GM23338 (cell line): ENCODE results near the gene PARD6B. TPM values are rescaled to one million over a fixed set of nuclear protein-coding genes. Genes with fewer than 3 reads are reported as not detected.
A peak's percentile ranks its signal among the peaks of the same experiment; 100 is the strongest.

Source experiments
- ATAC-seq: fragments of 200-7000 bp; cut with Tn5 transposase; 3 replicates; pipeline ENCODE4 v1.9.1; 2020
- DNase-seq: peaks from one replicate; pipeline ENCODE4 v3.0.0-alpha.2; 2015; ENCODE audit warnings: low spot score
- H2AFZ ChIP-seq: fragments of 200-600 bp; sonication (generic); 2 replicates; pipeline ENCODE4 v1.8.0; 2016; ENCODE audit warnings: antibody characterized with exemption, mild to moderate bottlenecking, moderate library complexity
- H3F3A ChIP-seq: fragments of 200-600 bp; sonication (generic); replicated peaks from 2 replicates; pipeline ENCODE4 v1.8.0; 2017; ENCODE audit warnings: antibody characterized with exemption, mixed run types, low read depth
- H3K27ac ChIP-seq: fragments of 200-600 bp; sonication (generic); 2 replicates; pipeline ENCODE4 v1.6.1; 2016; ENCODE audit warnings: low read depth
- H3K27me3 ChIP-seq: fragments of 200-600 bp; sonication (generic); 2 replicates; pipeline ENCODE4 v1.8.0; 2016; ENCODE audit warnings: mild to moderate bottlenecking, mixed run types, moderate library complexity; ENCODE audit not compliant: insufficient read depth
- H3K36me3 ChIP-seq: fragments of 200-600 bp; sonication (generic); 2 replicates; pipeline ENCODE4 v1.8.0; 2016; ENCODE audit warnings: mild to moderate bottlenecking; ENCODE audit not compliant: insufficient read depth
- H3K4me1 ChIP-seq: fragments of 200-600 bp; sonication (generic); 2 replicates; pipeline ENCODE4 v1.8.0; 2016; ENCODE audit warnings: mild to moderate bottlenecking, moderate library complexity; ENCODE audit not compliant: insufficient read depth
- H3K4me2 ChIP-seq: fragments of 200-600 bp; sonication (generic); 2 replicates; pipeline ENCODE4 v1.7.1; 2017; ENCODE audit warnings: mixed run types
- H3K4me3 ChIP-seq: fragments of 200-600 bp; sonication (generic); 2 replicates; pipeline ENCODE4 v1.6.1; 2016; ENCODE audit warnings: mixed run types
- H3K79me2 ChIP-seq: fragments of 200-600 bp; sonication (generic); replicated peaks from 2 replicates; pipeline ENCODE4 v1.8.0; 2017; ENCODE audit warnings: mild to moderate bottlenecking; ENCODE audit not compliant: insufficient read depth
- H3K9me2 ChIP-seq: fragments of 200-600 bp; sonication (generic); 2 replicates; pipeline ENCODE4 v1.8.0; 2017; ENCODE audit not compliant: insufficient read depth
- H4K20me1 ChIP-seq: fragments of 200-600 bp; sonication (generic); replicated peaks from 2 replicates; pipeline ENCODE4 v1.8.0; 2017; ENCODE audit warnings: mild to moderate bottlenecking; ENCODE audit not compliant: insufficient read depth
- H3K27ac Mint-ChIP-seq: 2 replicates; pipeline ENCODE4 v1.8.0; 2020; ENCODE audit warnings: inconsistent platforms, mild to moderate bottlenecking, moderate library complexity, mixed read lengths
- H3K27me3 Mint-ChIP-seq: 3 replicates; pipeline ENCODE4 v1.8.0; 2022; ENCODE audit warnings: low read depth, mild to moderate bottlenecking, moderate library complexity, mixed read lengths, inconsistent platforms; ENCODE audit not compliant: insufficient read depth, poor library complexity
- H3K36me3 Mint-ChIP-seq: 3 replicates; pipeline ENCODE4 v1.8.0; 2021; ENCODE audit warnings: low read depth, mild to moderate bottlenecking, inconsistent platforms, moderate library complexity, mixed read lengths
- H3K4me1 Mint-ChIP-seq: 3 replicates; pipeline ENCODE4 v1.8.0; 2020; ENCODE audit warnings: mild to moderate bottlenecking, inconsistent platforms, mixed read lengths
- H3K4me3 Mint-ChIP-seq: 3 replicates; pipeline ENCODE4 v1.8.0; 2021; ENCODE audit warnings: moderate library complexity, mild to moderate bottlenecking, inconsistent platforms, mixed read lengths
- H3K9me3 Mint-ChIP-seq: 3 replicates; pipeline ENCODE4 v1.8.0; 2020; ENCODE audit warnings: moderate library complexity, mild to moderate bottlenecking, inconsistent platforms, mixed read lengths
- CREB1 ChIP-seq: fragments of 250-450 bp; sonication (Bioruptor Pico); IDR thresholded peaks from 2 replicates; pipeline ENCODE4 v1.5.0; 2020; ENCODE audit warnings: low read depth, mild to moderate bottlenecking, moderate library complexity
- EZH2 ChIP-seq: fragments of 200-600 bp; sonication (generic); IDR thresholded peaks from one replicate; pipeline ENCODE4 v1.8.0; 2017; ENCODE audit warnings: antibody characterized with exemption, mild to moderate bottlenecking, low read depth; ENCODE audit not compliant: unreplicated experiment
- JUNB ChIP-seq: IDR thresholded peaks from one replicate; pipeline ENCODE4 v1.6.1; 2016; ENCODE audit warnings: antibody characterized with exemption; ENCODE audit not compliant: unreplicated experiment
- ZNF331 ChIP-seq: fragments of 250-450 bp; sonication (Bioruptor Pico); IDR thresholded peaks from 2 replicates; pipeline ENCODE4 v1.5.0; 2020; ENCODE audit warnings: low read depth, mild to moderate bottlenecking, moderate library complexity
- ZNF462 ChIP-seq: fragments of 250-450 bp; sonication (Bioruptor Pico); IDR thresholded peaks from 2 replicates; pipeline ENCODE4 v1.5.0; 2020; ENCODE audit warnings: mild to moderate bottlenecking, moderate library complexity
- polyA plus RNA-seq: library from polyadenylated mRNA; unstranded; fragments of >200 nt; fragmentation: Nextera tagmentation; extraction: Ambion mirVana; gene quantifications from 2 replicates; pipeline ENCODE4 v1.2.1, GENCODE V29; 2016
- total RNA-seq: library from RNA; depleted of rRNA; stranded (reverse); fragments of >200 nt; shearing (Covaris generic); gene quantifications from 2 replicates; pipeline ENCODE4 v1.2.3, GENCODE V29; 2014

The PARD6B gene
- total and polyA plus RNA-seq, 2 experiments from 2014 or later = 23.5 to 29.2 TPM

- ATAC-seq (no peak), DNase-seq (no peak)
- H3K9me2 ChIP-seq = no peaks in the 10 kb centered on the region
- H3K27ac Mint-ChIP-seq = no peak overlapping the region
- peaks cover 17% of the 10 kb centered on the region for H3K4me1 Mint-ChIP-seq
- H3K4me1 ChIP-seq = peaks cover 31% of the 10 kb centered on the region
- H3K27ac ChIP-seq = no peak overlapping the region
- no peaks in the 10 kb centered on the region for H3K36me3 ChIP-seq
- H3K4me2 ChIP-seq = 0 out of 2 replicates have a peak overlapping the region, but pooled peaks have one; percentile 70
- H2AFZ ChIP-seq = peak overlapping the region; percentile 98
- H3K27me3 Mint-ChIP-seq = peaks cover 9% of the 10 kb centered on the region
- no peaks in the 10 kb centered on the region for H3K27me3 ChIP-seq
- no peaks in the 10 kb centered on the region for H3K9me3 Mint-ChIP-seq
- H3K79me2 ChIP-seq = no peaks in the 10 kb centered on the region
- H3K4me3 Mint-ChIP-seq = no peak overlapping the region
- no peaks in the 10 kb centered on the region for H4K20me1 ChIP-seq
- TF ChIP-seq CREB1 (CRISPR knock-in tag) (no peak), ZNF462 (CRISPR knock-in tag) (no peak), JUNB (no peak), ZNF331 (CRISPR knock-in tag) (no peak), EZH2 (no peak)
- no peaks in the 10 kb centered on the region; the same call in 2 of the 3 replicates for H3K36me3 Mint-ChIP-seq
- no peak overlapping the region for H3K4me3 ChIP-seq
- H3F3A ChIP-seq = peaks cover 11% of the 10 kb centered on the region; the same call in 1 of the 2 replicates
These were observed 5.7 kb upstream of the PARD6B start for GRCh38 chr20:50725724-50726005.
